Eye (tissue), 1 donor: ENCODE measurements around the gene FCMR.

Source experiments
- DNase-seq: peaks from one replicate; pipeline ENCODE4 v3.0.0-alpha.2; 2015

Gene FCMR

GRCh38 chr1:206922524-206922923 is 783 bp upstream of the FCMR start:
- no peak for DNase-seq

- no peak for DNase-seq
These were observed 3.7 kb downstream of the FCMR start for GRCh38 chr1:206918076-206918475.

DNA sequence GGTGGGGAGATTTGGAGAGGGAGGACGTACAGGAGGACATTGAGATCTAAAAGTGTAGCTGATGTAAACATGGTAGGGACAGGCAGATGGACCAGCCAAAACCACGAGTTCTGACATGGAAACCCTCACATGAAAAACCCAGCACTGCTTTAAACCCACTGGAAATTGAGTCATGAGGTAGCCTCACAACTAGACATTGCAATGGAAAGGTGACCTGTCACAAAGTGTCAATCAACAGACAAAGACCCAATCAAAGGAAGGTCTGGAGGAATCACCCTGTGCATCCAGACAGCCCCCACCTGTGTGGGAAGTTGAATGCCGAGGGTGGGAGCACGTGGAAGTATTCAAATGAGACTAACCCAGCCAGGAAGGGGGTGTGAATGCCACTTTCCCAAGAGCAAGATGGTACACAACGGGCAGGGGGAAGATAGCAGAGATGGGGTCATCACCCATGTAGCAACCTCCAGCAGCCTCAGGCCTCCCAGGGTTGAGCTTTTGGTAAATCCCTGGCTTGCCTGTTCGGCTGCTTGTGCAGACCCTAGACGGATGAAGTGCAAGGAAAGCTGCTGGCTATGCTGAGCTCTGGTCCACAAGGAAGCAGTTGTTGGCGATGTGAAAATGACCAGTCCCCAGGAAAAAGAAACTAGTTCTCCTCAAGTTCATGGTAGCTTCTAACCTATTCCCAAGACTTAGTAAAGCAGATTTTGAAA is 5.6 kb downstream of the FCMR start:
- DNase-seq = no peak

GRCh38 chr1:206915030-206915735 is 6.6 kb downstream of the FCMR start:
- DNase-seq = no peak

DNA sequence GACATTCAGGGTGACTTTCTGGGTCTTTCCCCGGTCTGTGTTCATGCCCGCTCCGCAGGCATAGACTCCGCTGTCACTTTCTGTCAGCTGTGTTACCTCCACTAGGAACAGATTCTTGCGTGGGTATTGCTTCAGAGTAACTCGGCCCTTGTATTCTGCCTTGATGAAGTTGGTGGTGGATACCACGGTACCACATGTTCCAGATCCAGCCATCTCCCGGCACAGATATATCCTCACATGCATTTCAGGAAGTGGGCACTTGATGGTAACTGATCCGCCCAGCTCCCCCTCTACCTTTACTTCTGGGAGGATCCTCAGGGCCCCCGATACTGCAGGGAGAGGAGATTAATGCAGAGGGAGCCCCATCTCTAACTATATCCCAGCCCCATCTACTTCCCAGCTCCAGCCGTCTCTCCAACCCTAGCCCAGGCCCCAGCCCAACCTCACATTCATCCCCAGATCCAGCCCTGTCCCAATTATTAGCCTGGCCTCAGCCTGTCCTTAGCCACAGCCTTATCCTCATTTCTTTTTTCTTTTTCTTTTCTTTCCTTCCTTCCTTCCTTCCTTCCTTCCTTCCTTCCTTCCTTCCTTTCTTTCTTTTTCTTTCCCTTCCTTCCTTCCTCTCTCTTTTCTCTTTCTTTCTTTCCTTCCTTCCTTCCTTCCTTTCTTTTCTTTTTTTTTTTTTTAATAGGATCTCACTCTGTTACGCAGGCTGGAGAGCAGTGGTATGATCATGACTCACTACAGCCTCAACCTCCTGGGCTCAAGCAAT is 7.8 kb downstream of the FCMR start:
- DNase-seq = no peak

DNA sequence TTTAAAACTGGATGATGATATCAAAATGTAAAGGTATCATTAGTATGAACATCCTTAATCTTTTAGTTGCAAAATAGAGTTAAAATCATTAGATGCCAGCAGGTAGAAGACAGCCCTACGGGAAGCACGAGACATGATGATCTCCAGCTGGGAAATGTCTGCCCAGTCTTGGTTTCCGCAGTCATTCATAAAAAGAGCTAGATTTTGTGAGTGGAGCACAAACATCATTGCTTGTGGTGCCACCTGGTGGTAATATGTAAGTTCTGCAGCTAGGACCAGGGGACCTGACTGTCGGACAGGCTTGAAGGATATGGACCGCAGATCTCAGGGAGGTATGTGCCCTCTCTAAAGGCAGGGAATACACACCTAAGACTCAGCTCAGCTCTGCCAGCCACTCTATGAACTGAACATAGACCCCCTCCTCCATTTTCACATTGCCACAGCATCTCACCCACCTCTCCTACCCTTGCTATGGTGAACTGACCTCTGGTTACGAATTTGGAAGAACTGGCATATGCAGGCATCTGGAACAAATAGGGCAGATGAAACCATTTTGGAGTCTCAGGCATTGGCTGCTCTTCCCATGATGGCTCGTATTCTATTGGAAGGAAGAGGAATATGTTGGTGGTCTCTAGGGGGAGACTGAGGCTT is 9.2 kb downstream of the FCMR start:
- peak; percentile 94 for DNase-seq

- DNase-seq = peak; percentile 76
These were observed 10.6 kb downstream of the FCMR start for GRCh38 chr1:206911064-206911663.

DNA sequence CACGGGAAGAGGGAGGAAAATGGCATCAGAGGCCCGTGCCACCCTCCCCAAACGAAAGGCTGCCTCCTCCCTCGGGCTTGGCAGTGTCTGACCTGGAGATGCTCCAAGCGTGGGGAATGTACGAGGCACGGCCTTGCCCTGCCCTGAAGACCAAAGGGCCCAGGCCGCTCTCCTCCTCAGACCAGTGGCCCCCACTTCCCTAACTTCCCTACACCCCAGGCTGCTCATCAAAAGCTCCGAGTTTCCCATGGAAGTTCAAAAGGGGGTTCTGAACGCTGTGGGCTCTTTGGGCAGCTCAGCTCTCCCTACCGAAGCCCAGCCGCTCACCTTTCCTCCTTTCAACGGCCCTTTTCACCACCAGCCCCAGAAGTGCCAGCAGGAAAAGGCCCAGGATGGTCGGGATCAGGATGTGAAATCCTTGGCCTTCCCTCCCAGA is 11.8 kb downstream of the FCMR start:
- no peak for DNase-seq

DNA sequence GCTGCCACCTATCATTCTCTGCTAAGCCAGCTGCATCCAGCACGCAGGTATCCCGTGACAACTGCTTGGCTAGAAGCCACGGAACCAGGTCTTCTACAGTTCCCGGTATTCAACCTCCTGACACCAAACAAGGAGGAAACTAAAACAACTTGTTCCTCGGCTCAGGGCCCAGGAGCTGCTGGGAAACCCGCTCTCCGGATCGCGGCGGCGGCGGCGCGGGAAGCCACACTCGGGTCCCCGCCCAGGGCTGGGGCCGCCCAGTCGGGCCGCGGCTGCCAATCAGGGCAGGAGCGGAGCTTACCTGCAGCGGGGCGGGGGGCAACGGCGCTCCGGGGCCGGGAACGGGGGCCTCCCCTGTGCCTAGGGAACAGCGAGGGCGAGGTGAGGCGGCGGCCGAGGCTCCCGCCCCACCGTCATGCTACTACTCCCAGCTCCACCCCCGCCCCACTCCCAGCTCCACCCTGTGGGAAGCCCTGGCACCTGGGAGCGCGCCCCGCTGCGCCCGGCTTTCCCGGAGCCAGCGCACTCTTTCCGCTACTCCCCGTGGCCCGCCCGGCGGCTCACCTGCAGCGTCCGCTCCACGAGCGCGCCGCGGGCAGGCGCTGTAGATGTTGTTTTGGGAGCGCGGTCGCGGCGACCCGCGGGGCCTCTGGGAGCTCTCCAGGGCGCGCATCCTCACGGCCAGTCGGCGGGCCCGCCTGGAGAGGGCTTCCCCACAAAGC is 12.4 kb downstream of the FCMR start:
- DNase-seq = peak; percentile 61

DNA sequence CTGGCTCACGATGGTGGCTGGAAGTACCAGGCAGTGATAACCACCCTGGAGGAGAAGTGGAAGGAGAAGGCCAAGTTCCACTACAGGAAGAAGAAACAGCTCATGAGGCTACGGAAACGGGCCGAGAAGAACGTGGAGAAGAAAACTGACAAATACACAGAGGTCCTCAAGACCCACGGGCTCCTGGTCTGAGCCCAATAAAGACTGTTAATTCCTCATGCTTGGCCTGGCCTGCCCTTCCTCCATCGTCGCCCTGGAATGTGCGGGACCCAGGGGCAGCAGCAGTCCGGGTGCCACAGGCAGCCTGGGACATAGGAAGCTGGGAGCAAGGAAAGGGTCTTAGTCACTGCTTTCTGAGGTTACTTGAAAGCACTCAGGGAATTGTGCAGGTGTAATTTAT is 13.7 kb downstream of the FCMR start:
- DNase-seq = no peak

DNA sequence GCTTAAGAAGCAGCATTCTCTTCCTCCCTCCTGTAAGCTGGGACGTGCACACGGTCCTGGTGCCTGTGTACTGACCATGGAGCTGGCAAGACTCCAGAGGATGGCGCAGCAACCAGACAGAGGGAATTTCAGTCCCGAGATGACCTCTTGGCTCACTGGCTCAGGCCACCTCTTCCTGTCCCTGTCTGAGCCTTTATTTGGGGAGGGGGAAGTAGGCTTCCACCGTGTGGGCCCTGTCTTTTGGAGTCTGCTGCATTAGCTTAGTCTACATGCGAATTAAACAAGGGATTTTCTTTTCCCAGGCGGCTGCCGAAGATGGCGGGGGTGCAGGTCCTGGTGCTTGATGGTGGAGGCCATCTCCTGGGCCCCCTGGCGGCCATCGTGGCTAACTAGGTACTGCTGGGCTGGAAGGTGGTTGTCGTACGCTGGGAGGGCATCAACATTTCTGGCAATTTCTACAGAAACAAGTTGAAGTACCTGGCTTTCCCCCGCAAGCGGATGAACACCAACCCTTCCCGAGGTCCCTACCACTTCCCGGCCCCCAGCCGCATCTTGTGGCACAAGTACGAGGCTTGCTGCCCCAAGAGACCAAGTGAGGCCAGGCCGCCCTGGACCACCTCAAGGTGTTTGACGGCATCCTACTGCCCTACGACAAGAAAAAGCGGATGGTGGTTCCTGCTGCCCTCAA is 14.3 kb downstream of the FCMR start:
- DNase-seq = no peak

- no peak for DNase-seq
These were observed 16.2 kb downstream of the FCMR start for GRCh38 chr1:206905295-206906164.

GRCh38 chr1:206904423-206905142 is 17.2 kb downstream of the FCMR start:
- DNase-seq = no peak

- no peak for DNase-seq
These were observed 18.1 kb downstream of the FCMR start for GRCh38 chr1:206903687-206904086.

DNA sequence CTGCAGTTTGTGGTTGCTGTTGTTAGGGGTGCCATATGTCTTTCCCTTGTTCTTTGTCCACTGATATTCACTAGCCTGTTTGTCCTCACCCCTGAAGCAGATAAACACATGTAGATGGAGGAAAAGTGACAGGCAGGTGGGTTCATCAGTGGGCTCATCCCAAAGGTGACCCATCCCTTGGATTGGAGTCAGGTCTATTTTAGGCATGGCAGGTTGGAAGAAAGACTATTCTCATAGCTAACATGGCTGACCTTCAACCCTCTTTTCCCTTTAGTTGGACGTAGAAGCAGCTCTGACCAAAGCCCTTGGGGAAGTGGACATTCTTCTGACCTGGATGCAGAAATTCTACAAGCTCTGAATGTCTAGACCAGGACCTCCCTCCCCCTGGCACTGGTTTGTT is 19.0 kb downstream of the FCMR start:
- no peak for DNase-seq

DNA sequence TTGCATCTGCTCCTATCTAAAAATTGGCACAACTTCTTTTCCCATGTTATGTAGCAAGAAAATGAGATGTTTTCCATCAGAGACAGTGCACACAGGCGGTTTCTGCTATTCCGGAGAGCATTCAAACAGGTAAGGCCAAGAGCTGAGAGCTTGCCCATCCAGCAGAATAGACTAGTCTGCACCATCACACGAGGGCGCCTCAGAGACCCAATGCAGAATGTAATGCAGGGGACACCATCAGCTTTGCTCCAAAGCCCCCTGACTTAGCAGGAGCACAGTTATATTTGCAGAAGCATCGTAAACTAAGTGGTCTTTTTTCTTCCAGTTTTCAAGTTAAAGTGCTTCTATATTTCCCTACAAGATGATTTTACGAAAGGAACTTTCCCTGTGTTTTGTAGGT is 19.8 kb downstream of the FCMR start:
- no peak for DNase-seq

- DNase-seq = no peak
These were observed 21.6 kb downstream of the FCMR start for GRCh38 chr1:206900149-206900548.

GRCh38 chr1:206899717-206900116 is 22.0 kb downstream of the FCMR start:
- no peak for DNase-seq

GRCh38 chr1:206898915-206899431 is 22.8 kb downstream of the FCMR start:
- DNase-seq = no peak
